ENCODE measurements around the gene RHOT2.
A peak's percentile ranks its signal among the peaks of the same experiment; 100 is the strongest.

The RHOT2 gene

GRCh38 chr16:647173-647902 lies 20.6 kb upstream of the RHOT2 start:
- DNase-seq (ENCODE audit: low spot score) = no peak

- no peak for DNase-seq (ENCODE audit: low spot score)
These were observed 19.7 kb upstream of the RHOT2 start for GRCh38 chr16:648071-648780.

- DNase-seq (ENCODE audit: low spot score) = peak; percentile 99
These were observed 18.9 kb upstream of the RHOT2 start, which contains the start of gene WDR90 for GRCh38 chr16:648781-649589. Gene WDR90 (plus strand): TSS chr16:649365. CDS start chr16:649417, 52 bp downstream.

- peak; percentile 59 for DNase-seq (ENCODE audit: low spot score)
These were observed 18.3 kb upstream of the RHOT2 start for GRCh38 chr16:649631-650030.

- no peak for DNase-seq (ENCODE audit: low spot score)
These were observed 16.1 kb upstream of the RHOT2 start for GRCh38 chr16:651844-652243.

- no peak for DNase-seq (ENCODE audit: low spot score)
These were observed 15.3 kb upstream of the RHOT2 start for GRCh38 chr16:652454-653305.

- no peak for DNase-seq (ENCODE audit: low spot score)
These were observed 13.9 kb upstream of the RHOT2 start for GRCh38 chr16:654034-654433.

- no peak for DNase-seq (ENCODE audit: low spot score)
These were observed 10.4 kb upstream of the RHOT2 start for GRCh38 chr16:657487-657886.

- DNase-seq (ENCODE audit: low spot score) = no peak
These were observed 9.0 kb upstream of the RHOT2 start for GRCh38 chr16:658679-659571.

GRCh38 chr16:659618-660017 lies 8.3 kb upstream of the RHOT2 start:
- DNase-seq (ENCODE audit: low spot score) = no peak

GRCh38 chr16:660132-660458 lies 7.8 kb upstream of the RHOT2 start:
- DNase-seq (ENCODE audit: low spot score) = no peak

- DNase-seq (ENCODE audit: low spot score) = peak; percentile 92
These were observed 7.3 kb upstream of the RHOT2 start for GRCh38 chr16:660459-661183.

- DNase-seq (ENCODE audit: low spot score) = no peak
These were observed 6.6 kb upstream of the RHOT2 start for GRCh38 chr16:661184-661821.

- no peak for DNase-seq (ENCODE audit: low spot score)
These were observed 5.8 kb upstream of the RHOT2 start for GRCh38 chr16:662095-662494.

GRCh38 chr16:662597-662996 lies 5.3 kb upstream of the RHOT2 start:
- DNase-seq (ENCODE audit: low spot score) = no peak

GRCh38 chr16:666572-666971 lies 1.4 kb upstream of the RHOT2 start:
- no peak for DNase-seq (ENCODE audit: low spot score)

- DNase-seq (ENCODE audit: low spot score) = no peak
These were observed 686 bp upstream of the RHOT2 start for GRCh38 chr16:667113-667779.

- DNase-seq (ENCODE audit: low spot score) = peak; percentile 28
These were observed 713 bp downstream of the RHOT2 start for GRCh38 chr16:668519-669171.

- DNase-seq (ENCODE audit: low spot score) = no peak
These were observed 1.7 kb downstream of the RHOT2 start for GRCh38 chr16:669666-670065.
